PC-3 (cell line): ENCODE results near the gene MEST.

Experiments
- EZH2 ChIP-seq: fragments of 300-600 bp; sonication (generic); IDR thresholded peaks from one replicate; pipeline ENCODE4 v1.6.1; 2017; ENCODE audit warnings: antibody characterized with exemption, mild to moderate bottlenecking, low read length; ENCODE audit not compliant: unreplicated experiment
- EZH2phosphoT487 ChIP-seq: fragments of 300-600 bp; sonication (generic); IDR thresholded peaks from 2 replicates; pipeline ENCODE4 v1.6.1; 2018; ENCODE audit warnings: mild to moderate bottlenecking, antibody characterized with exemption, low read length, borderline replicate concordance
- TF ChIP-seq, protein P1 (sequence below): fragments of 300-600 bp; sonication (generic); conservative IDR thresholded peaks from 2 replicates; pipeline ENCODE4 v1.5.1; 2017; ENCODE audit warnings: antibody characterized with exemption, low read depth, mild to moderate bottlenecking, low read length

DNA sequence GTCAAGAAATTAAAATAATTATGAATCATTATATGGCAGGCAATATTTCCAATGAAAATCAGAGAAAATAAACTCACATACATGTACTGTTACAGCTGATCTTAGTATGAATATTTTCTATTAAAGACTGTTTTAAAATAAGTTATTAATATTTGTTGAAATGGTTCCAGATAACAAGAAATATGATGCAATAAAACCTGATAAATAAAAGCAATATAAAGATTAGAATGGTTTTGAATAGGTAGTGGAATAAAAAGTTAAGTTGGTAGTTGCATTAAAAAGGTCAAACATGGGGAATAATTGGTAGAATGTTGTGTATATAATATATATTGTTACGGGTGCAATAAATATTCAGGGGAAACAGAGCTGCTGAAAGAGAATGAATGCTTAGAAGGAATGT is 52.5 kb downstream of the MEST start:
- TF ChIP-seq, protein P1, sequence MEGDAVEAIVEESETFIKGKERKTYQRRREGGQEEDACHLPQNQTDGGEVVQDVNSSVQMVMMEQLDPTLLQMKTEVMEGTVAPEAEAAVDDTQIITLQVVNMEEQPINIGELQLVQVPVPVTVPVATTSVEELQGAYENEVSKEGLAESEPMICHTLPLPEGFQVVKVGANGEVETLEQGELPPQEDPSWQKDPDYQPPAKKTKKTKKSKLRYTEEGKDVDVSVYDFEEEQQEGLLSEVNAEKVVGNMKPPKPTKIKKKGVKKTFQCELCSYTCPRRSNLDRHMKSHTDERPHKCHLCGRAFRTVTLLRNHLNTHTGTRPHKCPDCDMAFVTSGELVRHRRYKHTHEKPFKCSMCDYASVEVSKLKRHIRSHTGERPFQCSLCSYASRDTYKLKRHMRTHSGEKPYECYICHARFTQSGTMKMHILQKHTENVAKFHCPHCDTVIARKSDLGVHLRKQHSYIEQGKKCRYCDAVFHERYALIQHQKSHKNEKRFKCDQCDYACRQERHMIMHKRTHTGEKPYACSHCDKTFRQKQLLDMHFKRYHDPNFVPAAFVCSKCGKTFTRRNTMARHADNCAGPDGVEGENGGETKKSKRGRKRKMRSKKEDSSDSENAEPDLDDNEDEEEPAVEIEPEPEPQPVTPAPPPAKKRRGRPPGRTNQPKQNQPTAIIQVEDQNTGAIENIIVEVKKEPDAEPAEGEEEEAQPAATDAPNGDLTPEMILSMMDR: no peak
- TF ChIP-seq EZH2: no peak
- TF ChIP-seq EZH2phosphoT487: no peak
